ENCODE data around the gene STXBP5. TPM values are rescaled to one million over a fixed set of nuclear protein-coding genes. Genes with fewer than 3 reads are reported as not detected.

Gene STXBP5
- polyA plus RNA-seq, 1 of the 3 experiments (the other 2 are of a cell fraction): 9.9 TPM

DNA sequence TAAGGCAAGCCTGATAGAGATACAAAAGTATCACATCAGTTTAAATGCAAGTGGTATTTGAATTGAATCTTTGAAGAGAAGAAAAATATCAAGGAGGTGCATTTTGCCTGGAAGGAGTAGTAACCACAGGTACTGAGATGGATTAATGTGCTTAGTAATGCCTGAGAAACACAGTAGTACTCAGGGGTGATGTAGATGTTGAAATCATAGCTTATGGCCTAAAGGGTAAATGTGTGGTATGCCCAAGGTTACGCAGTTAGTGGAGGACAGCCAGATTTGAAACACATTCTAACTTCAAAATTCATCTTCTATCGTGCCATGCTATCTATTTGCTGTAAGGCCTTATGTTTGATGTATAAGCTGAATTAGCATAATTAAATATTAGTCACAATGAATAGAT is 55.9 kb downstream of the STXBP5 start:
- TF ChIP-seq EP300 (IDR thresholded peaks at IDR 0.05; ENCODE audit: borderline replicate concordance in 1 of 2, low read depth in 1 of 2, low read length in 1 of 2) (no peak), GABPA (IDR thresholded peaks at IDR 0.05; ENCODE audit: low read depth) (no peak), GATA2 (CRISPR knock-in tag; IDR thresholded peaks at IDR 0.05) (no peak), CHD2 (IDR thresholded peaks at IDR 0.05; ENCODE audit: low read length, partially characterized antibody) (no peak), RFX5 (IDR thresholded peaks at IDR 0.05; ENCODE audit: low read length) (no peak), NFIC (IDR thresholded peaks at IDR 0.05; ENCODE audit: borderline replicate concordance) (no peak), RXRA (IDR thresholded peaks at IDR 0.05; ENCODE audit: borderline replicate concordance, low read depth) (no peak)
- TF ChIP-seq, protein P1, sequence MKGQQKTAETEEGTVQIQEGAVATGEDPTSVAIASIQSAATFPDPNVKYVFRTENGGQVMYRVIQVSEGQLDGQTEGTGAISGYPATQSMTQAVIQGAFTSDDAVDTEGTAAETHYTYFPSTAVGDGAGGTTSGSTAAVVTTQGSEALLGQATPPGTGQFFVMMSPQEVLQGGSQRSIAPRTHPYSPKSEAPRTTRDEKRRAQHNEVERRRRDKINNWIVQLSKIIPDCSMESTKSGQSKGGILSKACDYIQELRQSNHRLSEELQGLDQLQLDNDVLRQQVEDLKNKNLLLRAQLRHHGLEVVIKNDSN (IDR thresholded peaks at IDR 0.05; ENCODE audit: borderline replicate concordance, low read depth): no peak
- TF ChIP-seq, protein P2, sequence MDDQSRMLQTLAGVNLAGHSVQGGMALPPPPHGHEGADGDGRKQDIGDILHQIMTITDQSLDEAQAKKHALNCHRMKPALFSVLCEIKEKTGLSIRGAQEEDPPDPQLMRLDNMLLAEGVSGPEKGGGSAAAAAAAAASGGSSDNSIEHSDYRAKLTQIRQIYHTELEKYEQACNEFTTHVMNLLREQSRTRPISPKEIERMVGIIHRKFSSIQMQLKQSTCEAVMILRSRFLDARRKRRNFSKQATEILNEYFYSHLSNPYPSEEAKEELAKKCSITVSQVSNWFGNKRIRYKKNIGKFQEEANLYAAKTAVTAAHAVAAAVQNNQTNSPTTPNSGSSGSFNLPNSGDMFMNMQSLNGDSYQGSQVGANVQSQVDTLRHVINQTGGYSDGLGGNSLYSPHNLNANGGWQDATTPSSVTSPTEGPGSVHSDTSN (IDR thresholded peaks at IDR 0.05): no peak
- TF ChIP-seq, protein P3, sequence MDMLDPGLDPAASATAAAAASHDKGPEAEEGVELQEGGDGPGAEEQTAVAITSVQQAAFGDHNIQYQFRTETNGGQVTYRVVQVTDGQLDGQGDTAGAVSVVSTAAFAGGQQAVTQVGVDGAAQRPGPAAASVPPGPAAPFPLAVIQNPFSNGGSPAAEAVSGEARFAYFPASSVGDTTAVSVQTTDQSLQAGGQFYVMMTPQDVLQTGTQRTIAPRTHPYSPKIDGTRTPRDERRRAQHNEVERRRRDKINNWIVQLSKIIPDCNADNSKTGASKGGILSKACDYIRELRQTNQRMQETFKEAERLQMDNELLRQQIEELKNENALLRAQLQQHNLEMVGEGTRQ (IDR thresholded peaks at IDR 0.05; ENCODE audit: borderline replicate concordance, low read depth, low read length): no peak
- TF ChIP-seq, protein P4, sequence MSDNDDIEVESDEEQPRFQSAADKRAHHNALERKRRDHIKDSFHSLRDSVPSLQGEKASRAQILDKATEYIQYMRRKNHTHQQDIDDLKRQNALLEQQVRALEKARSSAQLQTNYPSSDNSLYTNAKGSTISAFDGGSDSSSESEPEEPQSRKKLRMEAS (IDR thresholded peaks at IDR 0.05; ENCODE audit: low read depth): no peak
- ChIA-PET CTCF (interaction anchor here (0.6 kb wide), 1 partner anchor 58 kb away, joined by 3 read pairs; no protein-coding TSS in a partner anchor), POLR2A (no interaction called here)
- Histone ChIP-seq H3K9me2 (no peaks in the 10 kb centered on the region), H3K79me2 (ENCODE audit: insufficient read depth) (0 out of 2 replicates have a peak, but pooled peaks cover 4% of the 10 kb centered on the region), H4K20me1 (ENCODE audit: insufficient read depth) (no peaks in the 10 kb centered on the region), H3F3A (replicated peaks; ENCODE audit: insufficient read depth) (peaks cover 5% of the 10 kb centered on the region), H3K27me3 (ENCODE audit: insufficient read depth) (no peaks in the 10 kb centered on the region), H3K4me2 (no peak overlapping the region), H2AFZ (ENCODE audit: low read depth) (no peak overlapping the region), H3K4me3 (ENCODE audit: low read depth in 2 of 2, low read length in 1 of 2) (no peak overlapping the region), H3K4me1 (ENCODE audit: control insufficient read depth in 1 of 2, insufficient read depth in 2 of 2, low read depth in 1 of 2, low read length in 1 of 2) (peaks cover 0 to 3% of the 10 kb centered on the region in 2 experiments; a peak in 1 of 4 replicates), H3K9me3 (no peaks in the 10 kb centered on the region), H3K27ac (ENCODE audit: low read depth in 2 of 2, low read length in 1 of 2) (no peak overlapping the region), H3K36me3 (replicated peaks in 1 of 2; ENCODE audit: control insufficient read depth in 1 of 2, insufficient read depth in 2 of 2, low read length in 1 of 2) (peaks cover 26 to 27% of the 10 kb centered on the region in 2 experiments), H3K9ac (no peak overlapping the region)
- DNase-seq: no peak
- 95% methylated on average over 2 of the region's 2 CpGs for WGBS (ENCODE audit: low lambda C conversion rate)

DNA sequence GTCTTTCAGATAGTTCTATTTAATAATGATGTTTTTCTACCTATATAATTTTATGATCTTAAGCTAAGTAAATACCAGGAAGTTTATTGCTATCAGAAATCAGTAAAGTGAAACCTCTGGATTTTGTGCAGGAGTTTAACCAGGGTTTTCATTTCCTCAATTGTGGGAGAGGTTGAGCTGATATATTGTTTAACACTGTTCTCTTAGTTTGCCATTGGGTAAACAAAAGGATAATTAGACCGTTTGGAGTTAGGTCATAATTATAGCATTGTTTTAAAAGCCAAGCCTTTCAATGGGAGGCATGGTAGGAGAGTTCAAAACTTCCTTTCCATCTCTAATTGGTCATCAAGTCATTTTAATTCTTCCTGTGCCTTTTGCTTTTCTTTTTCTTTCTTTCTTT is 58.7 kb downstream of the STXBP5 start:
- ChIA-PET CTCF (no interaction called here), POLR2A (no interaction called here)
- H3K4me3 ChIP-seq (ENCODE audit: low read depth in 2 of 2, low read length in 1 of 2): no peak overlapping the region
- no peak overlapping the region for H3K27ac ChIP-seq (ENCODE audit: low read depth in 2 of 2, low read length in 1 of 2)
- H2AFZ ChIP-seq (ENCODE audit: low read depth): no peak overlapping the region
- H3K4me2 ChIP-seq: no peak overlapping the region
- no peak for DNase-seq
- H3K27me3 ChIP-seq (ENCODE audit: insufficient read depth): no peaks in the 10 kb centered on the region
- 96% methylated on average over 1 of the region's 1 CpG for WGBS (ENCODE audit: low lambda C conversion rate)
- no peaks in the 10 kb centered on the region for H3K4me1 ChIP-seq (ENCODE audit: control insufficient read depth in 1 of 2, insufficient read depth in 2 of 2, low read depth in 1 of 2, low read length in 1 of 2)
- H3K9me3 ChIP-seq: no peaks in the 10 kb centered on the region
- H3K79me2 ChIP-seq (ENCODE audit: insufficient read depth): 0 out of 2 replicates have a peak, but pooled peaks cover 3% of the 10 kb centered on the region
- H3F3A ChIP-seq (replicated peaks; ENCODE audit: insufficient read depth): peaks cover 5% of the 10 kb centered on the region
- H3K36me3 ChIP-seq (replicated peaks in 1 of 2; ENCODE audit: control insufficient read depth in 1 of 2, insufficient read depth in 2 of 2, low read length in 1 of 2): peaks cover 50 to 55% of the 10 kb centered on the region in 2 experiments
- no peaks in the 10 kb centered on the region for H3K9me2 ChIP-seq
- H4K20me1 ChIP-seq (ENCODE audit: insufficient read depth): no peaks in the 10 kb centered on the region
- no peak overlapping the region for H3K9ac ChIP-seq
- no peak for TF ChIP-seq JUND (IDR thresholded peaks at IDR 0.05)
- TF ChIP-seq SIN3A (IDR thresholded peaks at IDR 0.05; ENCODE audit: borderline replicate concordance, low read depth, low read length): no peak
- no peak for TF ChIP-seq EP300 (IDR thresholded peaks at IDR 0.05; ENCODE audit: borderline replicate concordance in 1 of 2, low read depth in 1 of 2, low read length in 1 of 2)
- TF ChIP-seq TAF1 (IDR thresholded peaks at IDR 0.05; ENCODE audit: borderline replicate concordance, low read depth, low read length): no peak
- TF ChIP-seq, protein P5, sequence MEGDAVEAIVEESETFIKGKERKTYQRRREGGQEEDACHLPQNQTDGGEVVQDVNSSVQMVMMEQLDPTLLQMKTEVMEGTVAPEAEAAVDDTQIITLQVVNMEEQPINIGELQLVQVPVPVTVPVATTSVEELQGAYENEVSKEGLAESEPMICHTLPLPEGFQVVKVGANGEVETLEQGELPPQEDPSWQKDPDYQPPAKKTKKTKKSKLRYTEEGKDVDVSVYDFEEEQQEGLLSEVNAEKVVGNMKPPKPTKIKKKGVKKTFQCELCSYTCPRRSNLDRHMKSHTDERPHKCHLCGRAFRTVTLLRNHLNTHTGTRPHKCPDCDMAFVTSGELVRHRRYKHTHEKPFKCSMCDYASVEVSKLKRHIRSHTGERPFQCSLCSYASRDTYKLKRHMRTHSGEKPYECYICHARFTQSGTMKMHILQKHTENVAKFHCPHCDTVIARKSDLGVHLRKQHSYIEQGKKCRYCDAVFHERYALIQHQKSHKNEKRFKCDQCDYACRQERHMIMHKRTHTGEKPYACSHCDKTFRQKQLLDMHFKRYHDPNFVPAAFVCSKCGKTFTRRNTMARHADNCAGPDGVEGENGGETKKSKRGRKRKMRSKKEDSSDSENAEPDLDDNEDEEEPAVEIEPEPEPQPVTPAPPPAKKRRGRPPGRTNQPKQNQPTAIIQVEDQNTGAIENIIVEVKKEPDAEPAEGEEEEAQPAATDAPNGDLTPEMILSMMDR (IDR thresholded peaks at IDR 0.05): no peak
- TF ChIP-seq MEF2A (IDR thresholded peaks at IDR 0.05; ENCODE audit: borderline replicate concordance, low read depth): no peak
- no peak for TF ChIP-seq NRF1 (IDR thresholded peaks at IDR 0.05; ENCODE audit: low read depth, low read length)
- TF ChIP-seq FOXJ3 (CRISPR knock-in tag; IDR thresholded peaks at IDR 0.05): no peak
- TF ChIP-seq NFIC (IDR thresholded peaks at IDR 0.05; ENCODE audit: borderline replicate concordance): no peak
- TF ChIP-seq FOXM1 (IDR thresholded peaks at IDR 0.05; ENCODE audit: low read depth): no peak
- TF ChIP-seq ELF1 (IDR thresholded peaks at IDR 0.05): no peak
- TF ChIP-seq, protein P6, sequence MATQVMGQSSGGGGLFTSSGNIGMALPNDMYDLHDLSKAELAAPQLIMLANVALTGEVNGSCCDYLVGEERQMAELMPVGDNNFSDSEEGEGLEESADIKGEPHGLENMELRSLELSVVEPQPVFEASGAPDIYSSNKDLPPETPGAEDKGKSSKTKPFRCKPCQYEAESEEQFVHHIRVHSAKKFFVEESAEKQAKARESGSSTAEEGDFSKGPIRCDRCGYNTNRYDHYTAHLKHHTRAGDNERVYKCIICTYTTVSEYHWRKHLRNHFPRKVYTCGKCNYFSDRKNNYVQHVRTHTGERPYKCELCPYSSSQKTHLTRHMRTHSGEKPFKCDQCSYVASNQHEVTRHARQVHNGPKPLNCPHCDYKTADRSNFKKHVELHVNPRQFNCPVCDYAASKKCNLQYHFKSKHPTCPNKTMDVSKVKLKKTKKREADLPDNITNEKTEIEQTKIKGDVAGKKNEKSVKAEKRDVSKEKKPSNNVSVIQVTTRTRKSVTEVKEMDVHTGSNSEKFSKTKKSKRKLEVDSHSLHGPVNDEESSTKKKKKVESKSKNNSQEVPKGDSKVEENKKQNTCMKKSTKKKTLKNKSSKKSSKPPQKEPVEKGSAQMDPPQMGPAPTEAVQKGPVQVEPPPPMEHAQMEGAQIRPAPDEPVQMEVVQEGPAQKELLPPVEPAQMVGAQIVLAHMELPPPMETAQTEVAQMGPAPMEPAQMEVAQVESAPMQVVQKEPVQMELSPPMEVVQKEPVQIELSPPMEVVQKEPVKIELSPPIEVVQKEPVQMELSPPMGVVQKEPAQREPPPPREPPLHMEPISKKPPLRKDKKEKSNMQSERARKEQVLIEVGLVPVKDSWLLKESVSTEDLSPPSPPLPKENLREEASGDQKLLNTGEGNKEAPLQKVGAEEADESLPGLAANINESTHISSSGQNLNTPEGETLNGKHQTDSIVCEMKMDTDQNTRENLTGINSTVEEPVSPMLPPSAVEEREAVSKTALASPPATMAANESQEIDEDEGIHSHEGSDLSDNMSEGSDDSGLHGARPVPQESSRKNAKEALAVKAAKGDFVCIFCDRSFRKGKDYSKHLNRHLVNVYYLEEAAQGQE (IDR thresholded peaks at IDR 0.05; ENCODE audit: low read depth, low read length): no peak

Data from SK-N-SH (cell line).